H1 (cell line): Measurements from ENCODE around the gene DNAL4. TPM values are rescaled to one million over a fixed set of nuclear protein-coding genes. Genes with fewer than 3 reads are reported as not detected.

Experiments used
- CTCF ChIA-PET: fragments of 300-600 bp; sonication (Branson Sonifier 250); formaldehyde crosslinking; loops from one replicate; lab custom pipeline; 2021; ENCODE audit not compliant: partially characterized antibody; lab: Charles Lee
- POLR2A ChIA-PET: fragments of 300-600 bp; sonication (Branson Sonifier 250); formaldehyde crosslinking; loops from one replicate; lab custom pipeline; 2021; ENCODE audit warnings: inconsistent platforms; ENCODE audit not compliant: partially characterized antibody; lab: Charles Lee
- DNase-seq, 2 experiments: peaks; one replicate each; pipeline versions ENCODE4 v3.0.0 to v3.0.0-alpha.2; 2010 to 2022; ENCODE audit warnings: low spot score in 2 of 2, low read depth in 1 of 2, mixed read lengths in 1 of 2
- FAIRE-seq: peaks from 2 replicates; lab custom pipeline; 2011; peaks lifted over from hg19 to GRCh38; lab: Jason Lieb, UNC
- H2AFZ ChIP-seq: 2 replicates; pipeline ENCODE4 v1.8.1; 2012; ENCODE audit warnings: low read length, inconsistent platforms
- H2AK5ac ChIP-seq: 2 replicates; pipeline ENCODE4 v1.6.1; 2013; ENCODE audit warnings: low read depth, low read length
- H2BK120ac ChIP-seq: replicated peaks from 2 replicates; pipeline ENCODE3; 2013; ENCODE audit warnings: low read depth, low read length, inconsistent platforms
- H2BK12ac ChIP-seq: 2 replicates; pipeline ENCODE4 v1.6.1; 2013; ENCODE audit warnings: low read depth, low read length
- H2BK15ac ChIP-seq: 2 replicates; pipeline ENCODE4 v1.6.1; 2013; ENCODE audit warnings: low read length
- H2BK20ac ChIP-seq: 2 replicates; pipeline ENCODE4 v1.6.1; 2013; ENCODE audit warnings: low read length
- H2BK5ac ChIP-seq: 2 replicates; pipeline ENCODE4 v1.6.1; 2013; ENCODE audit warnings: low read depth, low read length
- H3K14ac ChIP-seq: 2 replicates; pipeline ENCODE4 v1.6.1; 2013; ENCODE audit warnings: inconsistent platforms; ENCODE audit not compliant: insufficient read length
- H3K18ac ChIP-seq: 2 replicates; pipeline ENCODE4 v1.6.1; 2013; ENCODE audit warnings: low read length; ENCODE audit errors: extremely low read depth
- H3K23ac ChIP-seq: 2 replicates; pipeline ENCODE4 v1.6.1; 2013; ENCODE audit warnings: inconsistent platforms; ENCODE audit not compliant: insufficient read length
- H3K23me2 ChIP-seq: 2 replicates; pipeline ENCODE4 v1.6.1; 2013; ENCODE audit warnings: low read depth, low read length
- H3K27ac ChIP-seq: 2 replicates; pipeline ENCODE4 v1.6.1; 2011; ENCODE audit warnings: low read depth, low read length, inconsistent platforms
- H3K27me3 ChIP-seq, 4 experiments: replicated peaks in 1 of 4; 1 replicate in 1 of 4; 2 replicates in 3 of 4; pipeline versions ENCODE4 v1.6.1 to v1.8.1; 2011 to 2013; ENCODE audit warnings: low read length in 3 of 4, mild to moderate bottlenecking in 3 of 4, inconsistent platforms in 2 of 4, mixed read lengths in 2 of 4, moderate library complexity in 1 of 4; ENCODE audit not compliant: control insufficient read depth in 3 of 4, insufficient read depth in 3 of 4; ENCODE audit errors: extremely low read depth in 1 of 4
- H3K36me3 ChIP-seq, 4 experiments: 2 replicates each; pipeline versions ENCODE4 v1.6.1 to v1.8.1; 2011 to 2013; ENCODE audit warnings: mild to moderate bottlenecking in 4 of 4, low read length in 3 of 4, moderate library complexity in 2 of 4, control low read depth in 1 of 4, inconsistent platforms in 1 of 4; ENCODE audit not compliant: insufficient read depth in 4 of 4, control insufficient read depth in 2 of 4
- H3K4ac ChIP-seq: replicated peaks from 2 replicates; pipeline ENCODE3; 2013; ENCODE audit warnings: low read length, low read depth, mixed read lengths, inconsistent platforms; ENCODE audit not compliant: insufficient read length
- H3K4me1 ChIP-seq, 4 experiments: replicated peaks in 1 of 4; 1 replicate in 1 of 4; 2 replicates in 3 of 4; pipeline versions ENCODE4 v1.6.1 to v1.8.1; 2011 to 2013; ENCODE audit warnings: low read length in 3 of 4, inconsistent platforms in 2 of 4, mixed read lengths in 1 of 4; ENCODE audit not compliant: insufficient read depth in 4 of 4, control insufficient read depth in 3 of 4
- H3K4me2 ChIP-seq, 2 experiments: 2 replicates each; pipeline versions ENCODE4 v1.6.1 to v1.8.1; 2011 to 2013; ENCODE audit warnings: low read depth in 2 of 2, low read length in 2 of 2, control low read depth in 1 of 2, inconsistent platforms in 1 of 2, mild to moderate bottlenecking in 1 of 2; ENCODE audit not compliant: insufficient read depth in 1 of 2
- H3K4me3 ChIP-seq, 4 experiments: fragments of 200-600, 300-600 bp in 1 of 4; sonication (generic), shearing (Covaris generic), sonication (Bioruptor Twin) in 1 of 4; 2 replicates each; pipeline versions ENCODE4 v1.5.1 to v1.8.1; 2011 to 2016; ENCODE audit warnings: low read length in 4 of 4, low read depth in 3 of 4, control low read depth in 2 of 4, inconsistent platforms in 2 of 4, mild to moderate bottlenecking in 2 of 4, mixed read lengths in 1 of 4, moderate library complexity in 1 of 4; ENCODE audit not compliant: insufficient read depth in 2 of 4; ENCODE audit errors: extremely low read depth in 1 of 4
- H3K56ac ChIP-seq: replicated peaks from 2 replicates; pipeline ENCODE3; 2013; ENCODE audit warnings: low read depth, mild to moderate bottlenecking, mixed read lengths, low read length, inconsistent platforms; ENCODE audit not compliant: insufficient read length
- H3K79me1 ChIP-seq: 2 replicates; pipeline ENCODE4 v1.6.1; 2013; ENCODE audit warnings: low read depth, low read length, control low read depth
- H3K79me2 ChIP-seq, 2 experiments: 2 replicates each; pipeline versions ENCODE4 v1.6.1 to v1.8.1; 2012 to 2013; ENCODE audit warnings: low read length in 2 of 2, mild to moderate bottlenecking in 2 of 2, inconsistent platforms in 1 of 2; ENCODE audit not compliant: insufficient read depth in 2 of 2, control insufficient read depth in 1 of 2
- H3K9ac ChIP-seq, 4 experiments: replicated peaks in 1 of 4; 1 replicate in 1 of 4; 2 replicates in 3 of 4; pipeline versions ENCODE4 v1.6.1 to v1.8.1; 2011 to 2013; ENCODE audit warnings: low read depth in 3 of 4, low read length in 3 of 4, control low read depth in 2 of 4, mild to moderate bottlenecking in 2 of 4, moderate library complexity in 2 of 4, inconsistent platforms in 1 of 4; ENCODE audit errors: extremely low read depth in 1 of 4
- H3K9me3 ChIP-seq, 2 experiments: 2 replicates each; pipeline versions ENCODE4 v1.6.1 to v1.8.1; 2012 to 2013; ENCODE audit warnings: mild to moderate bottlenecking in 2 of 2, moderate library complexity in 2 of 2, control low read depth in 1 of 2, inconsistent platforms in 1 of 2, low read depth in 1 of 2, low read length in 1 of 2, mixed read lengths in 1 of 2; ENCODE audit not compliant: insufficient read depth in 2 of 2
- H4K20me1 ChIP-seq, 2 experiments: replicated peaks in 1 of 2; 2 replicates each; pipeline versions ENCODE3 to v1.8.1; 2011 to 2013; ENCODE audit warnings: inconsistent platforms in 2 of 2, low read length in 2 of 2, mild to moderate bottlenecking in 1 of 2; ENCODE audit not compliant: insufficient read depth in 2 of 2, control insufficient read depth in 1 of 2
- H4K5ac ChIP-seq: 2 replicates; pipeline ENCODE4 v1.6.1; 2013; ENCODE audit warnings: low read length, low read depth, mixed read lengths, inconsistent platforms; ENCODE audit not compliant: insufficient read length
- H4K8ac ChIP-seq: 2 replicates; pipeline ENCODE4 v1.8.0; 2013; ENCODE audit warnings: mild to moderate bottlenecking, moderate library complexity, low read length, inconsistent platforms; ENCODE audit not compliant: insufficient read depth; ENCODE audit errors: extremely low read depth
- H4K91ac ChIP-seq: replicated peaks from 2 replicates; pipeline ENCODE3; 2013; ENCODE audit warnings: low read length, mixed read lengths, inconsistent platforms; ENCODE audit not compliant: insufficient read length
- BACH1 ChIP-seq: IDR thresholded peaks from 2 replicates; pipeline ENCODE4 v1.6.1; 2012; ENCODE audit warnings: low read length, improper control_type of control experiment
- BCL11A ChIP-seq, 2 experiments: IDR thresholded peaks; one replicate each; pipeline ENCODE4 v1.6.1; 2011; ENCODE audit warnings: low read depth in 2 of 2, low read length in 2 of 2, mild to moderate bottlenecking in 2 of 2
- CREB1 ChIP-seq: IDR thresholded peaks from 2 replicates; pipeline ENCODE4 v1.6.1; 2012; ENCODE audit warnings: inconsistent platforms
- GTF2F1 ChIP-seq: IDR thresholded peaks from 2 replicates; pipeline ENCODE4 v1.6.1; 2012; ENCODE audit warnings: low read depth, low read length, improper control_type of control experiment, borderline replicate concordance
- KDM1A ChIP-seq: fragments of 200-600, 300-600 bp; sonication (generic); IDR thresholded peaks from 2 replicates; pipeline ENCODE4 v1.7.1; 2016; ENCODE audit warnings: mild to moderate bottlenecking, low read length, borderline replicate concordance
- NRF1 ChIP-seq: IDR thresholded peaks from 2 replicates; pipeline ENCODE4 v1.6.1; 2011; ENCODE audit warnings: mild to moderate bottlenecking, low read depth, low read length, improper control_type of control experiment
- RFX5 ChIP-seq: IDR thresholded peaks from 2 replicates; pipeline ENCODE4 v1.6.1; 2011; ENCODE audit warnings: low read depth, low read length, improper control_type of control experiment, borderline replicate concordance
- RXRA ChIP-seq: IDR thresholded peaks from 2 replicates; pipeline ENCODE4 v1.6.1; 2011; ENCODE audit warnings: low read depth, mild to moderate bottlenecking, low read length, moderate library complexity; ENCODE audit not compliant: insufficient read depth
- SP4 ChIP-seq: IDR thresholded peaks from 2 replicates; pipeline ENCODE4 v1.6.1; 2012; ENCODE audit warnings: low read length, inconsistent platforms
- SRF ChIP-seq: IDR thresholded peaks from 2 replicates; pipeline ENCODE4 v1.6.1; 2011; ENCODE audit warnings: mild to moderate bottlenecking, low read depth, low read length, moderate library complexity
- SUZ12 ChIP-seq: fragments of 200-600 bp; sonication (generic); IDR thresholded peaks from 2 replicates; pipeline ENCODE4 v1.6.1; 2012; ENCODE audit warnings: mild to moderate bottlenecking, inconsistent platforms, low read length, moderate library complexity, mixed read lengths
- TAF7 ChIP-seq: optimal IDR thresholded peaks from 2 replicates; pipeline ENCODE3; 2011; ENCODE audit warnings: low read depth, mild to moderate bottlenecking, inconsistent platforms, low read length, moderate library complexity, borderline replicate concordance
- TBP ChIP-seq: IDR thresholded peaks from 2 replicates; pipeline ENCODE4 v1.6.1; 2011; ENCODE audit warnings: low read depth, low read length, improper control_type of control experiment
- TCF12 ChIP-seq: IDR thresholded peaks from 2 replicates; pipeline ENCODE4 v1.6.1; 2011; ENCODE audit warnings: low read depth, mild to moderate bottlenecking, low read length
- WGBS, 2 experiments: shearing (Covaris generic) in 1 of 2; methylation state at CpG; one replicate each; pipeline versions ENCODE4 v1.1.6 to v1.1.7; 2013 to 2015; ENCODE audit warnings: low lambda C conversion rate in 2 of 2, mixed read lengths in 2 of 2, inconsistent platforms in 1 of 2, low coverage in 1 of 2, missing lambda C conversion rate in 1 of 2; ENCODE audit not compliant: insufficient replicate concordance in 2 of 2, insufficient coverage in 1 of 2, insufficient read length in 1 of 2; ENCODE audit errors: extremely low coverage in 1 of 2, missing lambda C conversion rate in 1 of 2; 5-methylcytosine and 5-hydroxymethylcytosine counted together
- polyA plus RNA-seq, 7 experiments: library from polyadenylated mRNA; depleted of rRNA in 3 of 7; stranded (reverse) in 5 of 7; unstranded in 2 of 7; fragments of >200 nt in 5 of 7; fragments of 200-250 nt in 2 of 7; gene quantifications; 1 replicate in 5 of 7; 2 replicates in 1 of 7; 4 replicates in 1 of 7; pipeline versions ENCODE4 v1.2.1 to v1.2.3, GENCODE V29; 2011 to 2013; ENCODE audit warnings: missing spikeins in 2 of 7, mixed read lengths in 2 of 7
- total RNA-seq: library from RNA; stranded (reverse); fragmentation: NEBNext Ultra II Directional; extraction: Animal tissue kit (Norgen Biotek cat#: 25700); gene quantifications from 2 replicates; pipeline ENCODE4 v1.2.1, GENCODE V29; 2021
- TF ChIP-seq, protein P1 (sequence below): IDR thresholded peaks from 2 replicates; pipeline ENCODE4 v1.6.1; 2012; ENCODE audit warnings: inconsistent platforms

DNAL4 gene
- total and polyA plus RNA-seq, 2 of the 8 experiments (the other 6 are each of a cell fraction or from before 2014, with no cell fraction given) = 8.8 to 14.0 TPM

DNA sequence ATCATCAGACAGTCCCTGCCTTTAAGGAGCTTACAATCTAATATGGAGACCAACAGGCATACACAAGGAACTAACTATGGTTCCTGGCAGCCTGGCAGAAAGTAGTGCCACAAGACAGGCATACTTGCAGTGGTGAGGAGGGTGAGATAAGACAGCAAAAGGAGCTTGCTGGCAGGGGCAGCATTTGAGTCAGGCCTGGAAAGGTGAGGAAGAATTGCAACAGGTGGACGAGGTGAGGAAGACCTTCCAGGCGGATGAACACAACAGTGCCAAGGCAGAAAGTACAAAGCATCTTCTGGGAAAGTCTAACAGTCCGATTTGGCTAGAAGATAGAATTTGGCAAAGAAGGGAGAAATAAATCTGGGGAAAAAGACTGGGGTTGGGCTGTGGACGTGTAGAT lies 4.3 kb downstream of the DNAL4 start:
- WGBS, 2 experiments = 85% methylated on average over 4 of the region's 4 CpGs; no CpG with 5 or more reads in 1 of the 2 experiments
- no peak for FAIRE-seq
- POLR2A ChIA-PET = no interaction called here
- no peak for DNase-seq
- Histone ChIP-seq H2BK120ac (no peak overlapping the region), H3K23ac (no peak overlapping the region), H3K56ac (no peak overlapping the region), H3K27ac (no peak overlapping the region)
- TF ChIP-seq RXRA = no peak
- no peak for TF ChIP-seq TAF7
- no peak for TF ChIP-seq GTF2F1
- no peak for TF ChIP-seq KDM1A
- no peak for TF ChIP-seq SUZ12
- no peak for TF ChIP-seq SRF
- no peak for TF ChIP-seq BACH1
- TF ChIP-seq TCF12 = no peak
- TF ChIP-seq TBP = no peak
- TF ChIP-seq SP4 = no peak
- TF ChIP-seq CREB1 = no peak
- TF ChIP-seq BCL11A (IDR thresholded peaks at IDR 0.05; ENCODE audit: low read depth in 2 of 2, low read length in 2 of 2) = no peak
- TF ChIP-seq, protein P1, sequence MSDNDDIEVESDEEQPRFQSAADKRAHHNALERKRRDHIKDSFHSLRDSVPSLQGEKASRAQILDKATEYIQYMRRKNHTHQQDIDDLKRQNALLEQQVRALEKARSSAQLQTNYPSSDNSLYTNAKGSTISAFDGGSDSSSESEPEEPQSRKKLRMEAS = no peak
- TF ChIP-seq NRF1 = no peak
- TF ChIP-seq RFX5 = no peak
- TF ChIP-seq, all 59 proteins: peak for 0
- Histone ChIP-seq H4K8ac (no peak overlapping the region), H3K36me3 (no peaks in the 10 kb centered on the region), H3K18ac (no peak overlapping the region), H4K5ac (no peak overlapping the region), H2AFZ (no peak overlapping the region), H3K27me3 (no peaks in the 10 kb centered on the region; a peak in 1 of 7 replicates), H3K4me1 (peaks cover 0 to 4% (median 0%) of the 10 kb centered on the region in 4 experiments; a peak in 1 of 7 replicates), H3K79me2 (no peaks in the 10 kb centered on the region), H2BK15ac (no peak overlapping the region), H3K4me3 (no peak overlapping the region), H3K23me2 (peaks cover 5% of the 10 kb centered on the region), H3K9ac (no peak overlapping the region), H2AK5ac (no peak overlapping the region), H4K20me1 (peaks cover 0 to 3% of the 10 kb centered on the region in 2 experiments), H3K4me2 (no peak overlapping the region), H2BK12ac (no peak overlapping the region), H4K91ac (no peak overlapping the region), H3K4ac (no peak overlapping the region), H3K9me3 (no peaks in the 10 kb centered on the region), H3K14ac (no peak overlapping the region), H2BK5ac (no peak overlapping the region), H2BK20ac (no peak overlapping the region), H3K79me1 (no peaks in the 10 kb centered on the region)
- CTCF ChIA-PET = interaction anchor here (0.6 to 4.4 kb wide), 3 partner anchors 21 to 537 kb away, joined by 3 to 33 read pairs (median 3); partner anchors contain the start of gene APOBEC3B
